GM19463 (cell line): ENCODE measurements around the gene TFB1M.
A peak's percentile ranks its signal among the peaks of the same experiment; 100 is the strongest.
"Not testable (repeated sequence)": the region's sequence is repeated elsewhere in the genome, so short reads cannot be mapped to it uniquely, and the experiment has no call there.

Experiments used
- ATAC-seq: cut with Tn5 transposase; IDR thresholded peaks from one replicate; pipeline ENCODE4 v1.9.1; 2021; ENCODE audit warnings: mild to moderate bottlenecking, moderate library complexity; ENCODE audit not compliant: unreplicated experiment

TFB1M gene

GRCh38 chr6:155330133-155330734 lies 15.9 kb upstream of the TFB1M start:
- ATAC-seq = no peak

- ATAC-seq = no peak
Measured at GRCh38 chr6:155329460-155330132, 15.3 kb upstream of the TFB1M start.

GRCh38 chr6:155328539-155329459 lies 14.5 kb upstream of the TFB1M start:
- no peak for ATAC-seq

- ATAC-seq = no peak
Measured at GRCh38 chr6:155328074-155328538, 13.8 kb upstream of the TFB1M start.

- ATAC-seq = no peak
Measured at GRCh38 chr6:155327326-155328073, 13.2 kb upstream of the TFB1M start.

- no peak for ATAC-seq
Measured at GRCh38 chr6:155325700-155326516, 11.6 kb upstream of the TFB1M start.

- no peak for ATAC-seq
Measured at GRCh38 chr6:155324993-155325392, 10.7 kb upstream of the TFB1M start.

GRCh38 chr6:155324172-155324571 lies 9.9 kb upstream of the TFB1M start:
- no peak for ATAC-seq

- ATAC-seq = no peak
Measured at GRCh38 chr6:155319902-155320301, 5.6 kb upstream of the TFB1M start.

- ATAC-seq = no peak
Measured at GRCh38 chr6:155317186-155317585, 2.9 kb upstream of the TFB1M start.

GRCh38 chr6:155316419-155316818 lies 2.1 kb upstream of the TFB1M start:
- no peak for ATAC-seq

- ATAC-seq = no peak
Measured at GRCh38 chr6:155315516-155315871, 1.2 kb upstream of the TFB1M start.

- peak; percentile 45 for ATAC-seq
Measured at GRCh38 chr6:155314773-155315515, 660 bp upstream of the TFB1M start.

- peak; percentile 5 for ATAC-seq
Measured at GRCh38 chr6:155313602-155314091, 637 bp downstream of the TFB1M start.

GRCh38 chr6:155312950-155313349 lies 1.3 kb downstream of the TFB1M start:
- ATAC-seq = not testable (repeated sequence)

GRCh38 chr6:155311583-155311982 lies 2.7 kb downstream of the TFB1M start:
- ATAC-seq = no peak

GRCh38 chr6:155311086-155311485 lies 3.2 kb downstream of the TFB1M start:
- ATAC-seq = no peak

GRCh38 chr6:155310596-155310995 lies 3.7 kb downstream of the TFB1M start:
- no peak for ATAC-seq

GRCh38 chr6:155309150-155309549 lies 5.1 kb downstream of the TFB1M start:
- ATAC-seq = no peak
